T follicular helper cell (primary cell): Measurements from ENCODE around the gene DNAH1.
"Not testable (repeated sequence)": the region's sequence is repeated elsewhere in the genome, so short reads cannot be mapped to it uniquely, and the experiment has no call there.

Experiments
- DNase-seq: peaks from one replicate; pipeline ENCODE4 v3.0.0-alpha.2; 2020; ENCODE audit warnings: low read depth

The DNAH1 gene

DNA sequence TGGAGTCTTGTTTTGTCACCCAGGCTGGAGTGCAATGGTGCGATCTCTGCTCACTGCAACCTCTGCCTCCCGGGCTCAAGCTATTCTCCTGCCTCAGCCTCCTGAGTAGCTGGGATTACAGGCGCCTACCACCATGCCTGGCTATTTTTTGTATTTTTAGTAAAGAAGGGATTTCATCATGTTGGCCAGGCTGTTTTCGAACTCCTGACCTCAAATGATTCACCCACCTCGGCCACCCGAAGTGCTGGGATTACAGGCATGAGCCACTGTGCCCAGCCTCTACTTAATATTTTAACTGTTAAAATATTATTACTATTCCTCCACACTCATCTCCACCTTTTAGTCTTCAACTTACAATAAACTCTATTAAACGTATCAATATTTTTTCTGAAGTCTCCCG is 22.0 kb downstream of the DNAH1 start:
- not testable (repeated sequence) for DNase-seq

DNA sequence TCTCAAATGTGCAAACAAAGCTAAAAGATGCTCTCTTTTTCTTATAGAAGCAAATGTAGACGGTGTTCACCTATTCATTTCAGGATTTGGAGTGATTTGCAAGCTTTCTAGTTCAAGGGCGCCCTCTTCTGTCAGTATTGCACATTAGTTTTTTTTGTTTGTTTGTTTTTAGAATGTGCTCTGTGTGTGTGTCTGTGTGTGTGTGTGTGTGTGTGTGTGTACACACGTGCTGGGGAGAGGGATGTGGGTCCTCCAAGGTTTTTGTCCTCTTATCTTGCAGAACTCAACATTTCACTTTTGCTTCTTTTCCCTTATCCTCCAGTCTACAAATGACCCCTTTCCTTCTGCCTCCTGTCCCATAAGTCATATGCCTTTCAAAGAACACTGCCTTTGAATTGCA is 23.5 kb downstream of the DNAH1 start:
- DNase-seq = peak; percentile 31

DNA sequence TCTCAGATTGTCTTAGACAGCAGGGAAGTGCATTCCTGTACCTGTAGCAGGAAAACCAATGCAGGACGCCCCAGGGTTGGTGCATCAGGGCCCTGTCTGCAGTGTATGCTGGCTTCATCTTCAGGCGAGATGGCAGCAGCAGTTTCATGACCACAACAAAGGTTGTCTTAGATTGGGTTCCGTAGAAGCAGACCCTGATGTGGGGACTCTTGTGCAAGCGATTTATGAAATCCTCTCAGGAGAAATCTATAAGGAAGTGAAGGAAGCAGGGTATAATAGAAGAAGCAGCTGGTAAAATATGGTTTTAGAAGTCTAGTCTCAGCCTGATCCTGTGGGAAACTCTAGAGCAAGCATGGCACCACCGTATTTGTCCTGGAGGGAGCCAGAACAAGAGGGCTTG is 25.0 kb downstream of the DNAH1 start:
- DNase-seq = no peak

DNA sequence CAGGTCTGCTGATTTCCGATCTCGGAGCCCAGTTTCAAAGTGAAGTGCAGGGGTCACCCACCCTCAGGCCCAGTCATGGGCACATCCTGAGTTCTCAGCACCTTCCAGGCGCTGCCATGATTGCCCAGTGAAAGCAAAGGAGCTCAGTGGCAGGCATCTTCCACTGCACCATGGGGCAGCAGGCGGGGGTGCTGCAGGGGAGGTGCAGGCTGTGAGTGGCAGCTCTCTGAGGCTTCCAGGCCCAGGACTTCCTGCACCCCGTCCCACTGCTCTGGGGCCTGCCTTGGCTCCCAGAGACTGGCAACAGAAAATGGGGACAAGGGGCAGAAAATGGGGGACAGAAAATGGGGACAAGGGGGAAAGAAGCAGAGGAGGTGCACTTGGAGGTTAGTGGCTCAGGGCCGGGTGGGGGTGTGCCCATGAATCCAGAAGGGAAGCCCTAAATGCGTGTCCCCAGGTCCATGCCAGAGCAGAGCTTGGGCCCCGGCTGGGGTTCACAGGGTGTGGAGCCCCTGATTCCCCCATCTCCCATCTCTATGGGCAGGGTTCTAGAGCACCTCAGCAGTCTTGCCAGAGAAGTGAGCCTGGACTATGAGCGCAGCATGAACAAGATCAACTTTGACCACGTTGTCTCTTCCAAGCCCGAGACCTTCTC is 28.0 kb downstream of the DNAH1 start:
- DNase-seq = no peak

DNA sequence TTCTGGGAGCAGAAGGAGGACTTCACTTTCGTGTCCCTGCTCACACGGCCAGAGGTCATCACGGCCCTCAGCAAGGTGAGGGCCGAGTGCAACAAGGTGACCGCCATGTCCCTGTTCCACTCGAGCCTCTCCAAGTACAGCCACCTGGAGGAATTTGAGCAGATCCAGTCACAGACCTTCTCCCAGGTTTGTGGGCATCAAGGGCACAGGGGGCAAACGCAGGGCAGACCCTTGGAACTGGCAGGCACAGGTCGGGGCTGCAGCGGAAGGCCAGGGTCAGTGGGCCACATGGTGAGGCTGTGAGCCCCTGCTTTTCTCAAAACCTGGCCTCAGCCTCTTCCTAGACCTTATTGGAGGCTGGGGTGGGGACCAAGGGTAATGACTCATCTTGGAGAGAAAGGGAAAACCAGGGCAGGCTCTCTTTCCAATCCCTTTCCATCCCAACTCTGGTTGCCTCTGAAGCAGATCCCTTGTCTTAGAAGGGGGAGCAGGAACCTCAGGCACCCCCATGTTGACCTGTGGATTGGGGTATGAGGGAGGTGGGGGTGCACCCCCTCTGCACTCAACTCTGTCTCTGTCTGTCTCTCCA is 29.5 kb downstream of the DNAH1 start:
- DNase-seq = no peak

DNA sequence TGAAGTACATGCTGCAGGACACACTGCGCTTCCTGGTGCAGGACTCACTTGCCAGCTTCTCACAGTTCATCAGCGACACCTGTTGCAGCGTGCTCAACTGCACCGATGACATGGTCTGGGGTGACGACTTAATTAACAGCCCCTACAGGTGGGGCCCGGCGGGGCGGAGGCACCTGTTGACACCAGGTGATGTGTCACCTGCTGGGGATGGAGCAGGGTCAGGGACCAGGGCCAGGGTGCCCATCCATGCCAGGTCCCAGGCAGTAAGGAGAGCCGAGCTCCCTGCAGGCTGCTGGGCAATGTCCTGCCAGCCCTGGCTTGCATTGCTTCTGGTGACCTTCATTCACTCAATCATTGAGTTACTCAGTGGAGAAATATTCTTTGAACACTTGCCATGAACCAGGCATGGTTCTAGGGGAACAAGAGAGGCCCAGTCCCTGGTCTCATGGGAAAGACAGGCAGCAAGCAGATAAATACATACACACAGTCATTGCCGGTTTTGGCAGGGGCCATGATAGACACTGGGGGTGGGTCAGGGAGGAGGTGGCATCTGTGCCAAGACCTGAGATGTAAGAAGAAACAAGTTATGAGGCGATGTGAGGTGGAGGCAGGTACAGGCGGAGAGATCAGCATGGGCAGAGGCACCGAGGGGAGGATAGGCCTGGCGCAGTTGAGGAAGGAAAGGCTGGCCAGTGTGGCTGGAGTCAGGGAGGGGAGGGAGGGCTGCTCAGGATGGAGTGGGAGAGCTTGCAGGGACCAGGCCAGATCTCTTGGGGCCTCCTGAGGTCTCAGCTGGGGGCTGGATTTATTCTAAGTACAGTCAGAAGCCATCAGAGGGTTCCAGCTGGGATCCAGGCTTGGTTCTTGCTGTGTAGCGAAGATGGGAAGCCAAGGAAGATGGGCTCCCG is 30.8 kb downstream of the DNAH1 start:
- no peak for DNase-seq

DNA sequence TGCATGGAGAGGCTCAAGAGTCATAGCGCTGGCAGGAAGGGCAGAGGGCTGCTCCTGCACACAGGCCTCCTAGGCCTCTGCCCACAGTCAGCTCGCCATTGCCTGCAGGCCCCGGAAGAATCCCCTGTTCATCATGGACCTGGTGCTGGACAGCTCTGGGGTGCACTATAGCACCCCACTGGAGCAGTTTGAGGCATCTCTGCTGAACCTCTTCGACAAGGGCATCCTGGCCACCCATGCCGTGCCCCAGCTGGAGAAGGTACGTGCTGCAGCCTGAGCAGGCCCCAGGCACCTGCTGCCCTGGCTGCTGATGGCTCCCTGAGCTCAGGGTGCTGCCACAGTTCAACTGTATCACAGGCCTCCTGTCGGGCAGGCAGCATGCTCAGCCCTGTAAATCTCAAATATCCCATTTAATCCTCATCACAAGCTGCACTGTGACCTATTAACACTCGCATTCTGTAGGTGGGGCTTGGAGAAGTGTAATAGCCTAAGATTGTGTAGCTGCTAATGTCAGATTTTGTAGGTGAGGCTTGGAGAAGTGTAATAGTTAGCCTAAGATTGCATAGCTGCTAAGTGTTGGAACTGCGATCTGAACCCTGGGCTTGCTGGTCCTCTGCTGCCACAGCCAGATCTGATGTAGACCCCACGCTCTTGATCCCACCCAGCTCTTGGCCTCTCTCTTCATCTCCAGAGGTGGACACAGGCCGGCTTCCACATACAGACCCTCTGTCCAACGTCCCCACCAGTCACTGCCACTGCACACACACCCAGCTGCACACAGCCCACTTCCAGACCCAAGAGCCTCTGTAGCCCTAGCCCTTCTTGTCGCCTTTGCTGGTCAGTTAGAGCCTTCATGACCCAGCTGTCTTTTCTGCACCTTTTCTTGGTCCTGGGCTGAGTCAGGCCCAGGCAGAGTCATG is 31.9 kb downstream of the DNAH1 start:
- no peak for DNase-seq

DNA sequence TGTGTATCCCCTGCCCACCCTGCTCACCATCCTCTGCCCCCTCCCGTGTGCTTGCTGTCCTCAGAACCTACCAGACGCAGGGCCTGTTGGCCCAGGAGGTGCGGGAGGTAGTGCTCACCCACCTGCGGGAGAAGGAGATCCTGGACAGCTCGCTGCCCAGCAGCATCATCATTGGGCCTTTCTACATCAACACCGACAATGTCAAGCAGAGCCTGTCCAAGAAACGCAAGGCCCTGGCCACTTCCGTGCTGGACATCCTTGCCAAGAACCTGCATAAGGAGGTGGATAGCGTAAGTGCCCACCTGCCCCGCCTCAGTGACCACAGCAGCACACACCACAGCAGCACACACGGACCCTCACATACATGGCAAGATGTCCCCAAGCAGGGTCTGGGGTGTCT is 33.0 kb downstream of the DNAH1 start:
- no peak for DNase-seq

DNA sequence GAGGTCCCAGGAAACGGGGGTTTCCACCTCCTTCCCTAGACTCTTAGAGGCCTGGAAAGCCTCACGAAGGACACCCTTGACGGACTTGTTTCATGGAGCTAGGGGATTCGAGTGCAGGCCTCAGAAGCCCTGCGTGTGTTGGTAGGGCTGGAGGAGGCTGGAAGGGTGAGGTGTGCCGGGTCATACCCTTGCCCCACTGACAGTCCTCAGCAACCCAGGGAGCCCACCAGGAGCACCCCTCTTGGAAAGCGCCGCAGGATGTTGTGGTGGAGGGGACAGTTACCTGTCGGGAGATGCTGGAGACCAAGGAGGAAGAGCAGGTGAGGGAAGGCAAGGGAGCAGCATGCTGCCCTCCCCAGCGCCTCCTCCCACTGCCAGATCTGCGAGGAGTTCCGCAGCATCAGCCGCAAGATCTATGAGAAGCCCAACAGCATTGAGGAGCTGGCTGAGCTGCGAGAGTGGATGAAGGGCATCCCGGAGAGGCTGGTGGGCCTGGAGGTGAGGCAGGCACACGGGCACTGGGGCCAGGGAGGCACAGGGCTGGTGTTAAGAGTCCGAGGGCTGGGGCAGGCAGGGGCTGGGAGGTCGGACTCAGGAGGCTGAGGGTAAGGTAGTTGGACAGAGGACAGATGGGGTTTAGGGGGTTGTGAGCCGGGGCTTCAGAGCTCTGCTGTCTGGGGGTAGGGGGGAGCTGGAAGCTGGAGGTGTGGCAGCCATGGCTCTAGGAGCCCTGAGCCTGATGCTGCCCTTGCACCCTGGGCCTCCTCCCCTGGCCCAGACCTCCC is 33.7 kb downstream of the DNAH1 start:
- DNase-seq = no peak

DNA sequence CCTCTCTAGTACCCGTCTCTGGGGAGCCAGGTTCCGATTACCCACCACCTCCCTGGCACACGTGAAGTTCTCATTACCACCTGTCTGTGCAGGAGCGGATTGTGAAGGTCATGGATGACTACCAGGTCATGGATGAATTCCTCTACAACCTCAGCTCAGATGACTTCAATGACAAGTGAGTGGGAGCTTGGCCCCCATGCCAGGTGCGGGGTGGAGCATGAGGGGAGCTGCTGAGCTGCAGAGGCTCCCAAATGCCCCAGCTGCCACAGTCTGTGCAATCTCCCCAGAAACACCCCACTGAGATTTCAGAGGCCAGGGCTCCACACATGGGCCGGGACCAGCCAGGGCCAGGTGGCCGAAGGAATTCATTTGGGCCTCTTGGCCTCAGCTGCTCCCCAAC is 34.3 kb downstream of the DNAH1 start:
- no peak for DNase-seq

DNA sequence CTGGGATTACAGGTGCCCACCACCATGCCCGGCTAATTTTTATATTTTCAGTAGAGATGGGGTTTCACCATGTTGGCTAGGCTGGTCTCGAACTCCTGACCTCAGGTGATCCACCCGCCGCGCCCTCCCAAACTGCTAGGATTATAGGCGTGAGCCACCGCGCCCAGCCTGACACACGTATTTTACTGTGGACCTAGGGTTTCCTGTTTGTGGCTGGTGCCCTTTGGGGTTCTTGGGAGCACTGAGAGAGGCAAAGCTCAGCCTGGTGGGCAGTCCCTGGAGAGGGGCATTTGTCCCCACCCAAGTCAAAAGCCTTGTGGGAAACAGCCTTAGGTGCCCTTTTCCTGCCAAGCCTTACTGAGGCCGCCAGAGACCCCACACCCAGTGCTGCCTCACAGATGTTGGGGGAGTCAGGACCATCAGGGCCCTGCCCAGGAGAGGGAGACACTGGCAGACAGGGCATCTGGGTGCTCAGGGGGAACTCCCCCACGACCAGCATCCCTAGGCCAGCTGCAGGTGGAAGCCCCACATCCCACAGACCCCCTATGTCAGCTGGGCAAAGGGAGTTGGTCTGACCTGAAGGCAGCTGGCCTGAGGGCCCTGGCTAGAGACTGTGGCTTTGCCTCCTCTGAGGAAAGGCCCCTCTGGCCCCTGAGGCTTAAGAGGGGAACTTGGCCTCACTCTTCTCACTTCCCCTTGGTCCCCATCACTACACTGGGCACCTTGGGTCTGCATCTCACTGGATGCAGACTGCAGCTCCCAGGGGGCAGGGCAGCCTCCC is 35.1 kb downstream of the DNAH1 start:
- DNase-seq = no peak

DNA sequence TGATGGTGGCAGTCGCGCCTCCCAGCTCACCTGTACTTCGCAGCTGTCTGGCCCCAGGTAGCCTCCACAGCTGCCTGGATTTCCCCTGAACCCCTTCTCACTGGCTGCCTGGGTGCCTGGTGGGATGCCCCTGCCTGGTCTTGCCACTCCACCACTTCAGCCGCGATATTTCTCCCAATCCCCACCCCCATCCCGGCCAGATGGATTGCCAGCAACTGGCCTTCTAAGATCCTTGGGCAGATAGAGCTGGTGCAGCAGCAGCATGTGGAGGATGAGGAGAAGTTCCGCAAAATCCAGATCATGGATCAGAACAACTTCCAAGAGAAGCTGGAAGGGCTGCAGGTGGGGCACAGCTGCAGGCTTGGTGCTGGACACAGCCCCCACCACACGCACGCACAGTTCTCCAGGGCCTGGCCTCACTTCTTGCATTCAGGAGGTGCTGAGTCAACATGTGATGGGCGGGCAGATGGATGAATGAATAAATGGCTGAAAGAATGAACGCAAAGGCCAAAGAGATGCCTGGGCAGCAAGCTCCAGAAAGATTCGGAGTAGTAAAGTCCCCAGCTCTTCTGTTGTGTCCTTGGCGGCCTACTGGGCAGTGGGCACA is 35.7 kb downstream of the DNAH1 start:
- DNase-seq = no peak

DNA sequence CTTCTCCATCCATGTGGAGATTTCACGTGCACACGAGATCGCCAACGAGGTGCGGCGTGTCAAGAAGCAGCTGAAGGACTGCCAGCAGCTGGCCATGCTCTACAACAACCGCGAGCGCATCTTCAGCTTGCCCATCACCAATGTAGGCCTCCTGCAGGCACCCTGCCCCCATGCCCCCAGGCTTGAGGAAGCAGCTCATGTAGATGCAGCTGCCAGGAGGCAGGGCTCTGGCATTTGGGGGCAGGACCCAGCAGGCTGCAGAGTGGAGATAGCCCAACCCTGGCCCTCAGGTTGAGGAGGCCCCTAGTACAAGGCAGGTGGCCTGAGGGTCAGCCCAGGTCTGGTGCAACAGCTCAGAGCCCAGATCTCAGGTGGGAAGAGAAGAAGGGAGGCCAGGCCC is 36.4 kb downstream of the DNAH1 start:
- DNase-seq = no peak

DNA sequence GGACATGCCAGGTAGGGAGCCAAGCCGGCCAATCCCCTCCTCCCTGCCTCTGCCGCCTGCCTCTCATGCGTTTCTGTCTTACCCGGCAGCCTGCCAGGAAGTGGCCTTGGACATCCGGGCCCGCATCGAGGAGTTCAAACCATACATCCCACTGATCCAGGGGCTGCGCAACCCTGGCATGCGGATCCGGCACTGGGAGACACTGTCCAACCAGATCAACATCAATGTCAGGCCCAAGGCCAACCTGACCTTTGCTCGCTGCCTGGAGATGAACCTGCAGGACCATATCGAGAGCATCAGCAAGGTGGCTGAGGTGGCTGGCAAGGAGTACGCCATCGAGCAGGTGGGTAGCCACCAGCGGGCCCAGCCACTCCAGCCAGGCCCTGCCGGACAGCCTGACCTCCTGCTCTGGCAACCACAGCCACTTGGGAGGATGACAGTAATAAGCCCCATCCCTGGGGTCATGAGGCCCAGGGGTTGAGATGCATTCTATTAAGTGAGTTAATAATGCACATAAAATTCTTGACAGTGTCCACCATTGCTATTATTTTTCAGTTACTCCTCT is 37.3 kb downstream of the DNAH1 start:
- no peak for DNase-seq

DNA sequence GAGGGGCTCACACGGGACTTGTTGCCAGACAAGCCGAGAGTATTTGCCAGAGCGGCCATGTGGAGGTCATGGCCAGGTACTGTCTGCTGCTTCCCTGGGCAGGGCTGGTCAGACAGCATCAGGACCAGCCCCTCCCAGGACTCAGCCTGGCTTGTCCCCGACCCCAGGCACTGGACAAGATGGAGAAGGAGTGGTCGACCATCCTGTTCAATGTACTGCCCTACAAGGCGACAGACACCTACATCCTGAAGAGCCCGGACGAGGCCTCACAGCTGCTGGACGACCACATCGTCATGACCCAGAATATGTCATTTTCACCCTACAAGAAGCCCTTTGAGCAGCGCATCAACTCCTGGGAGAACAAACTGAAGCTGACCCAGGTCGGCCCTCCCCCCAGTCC is 38.6 kb downstream of the DNAH1 start:
- DNase-seq = no peak

DNA sequence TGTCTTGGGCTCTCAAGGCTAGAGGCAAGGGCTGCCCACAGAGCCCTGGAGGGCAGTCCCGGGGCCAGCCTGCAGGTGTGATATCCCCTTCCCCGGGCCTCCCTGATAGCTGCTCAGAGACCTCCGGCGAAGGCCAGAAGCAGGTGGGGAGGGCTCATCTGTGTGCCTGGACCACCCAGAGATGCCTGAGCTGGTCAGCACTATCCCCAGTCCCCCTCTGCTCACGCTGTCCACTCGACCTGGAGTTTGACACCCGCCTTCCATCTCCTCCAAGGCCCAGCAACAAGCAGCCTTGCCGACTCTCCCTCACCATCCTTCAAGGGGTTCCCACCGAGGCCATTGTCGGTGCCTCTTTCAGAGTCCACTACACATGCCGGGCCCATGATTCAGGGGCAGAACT is 39.4 kb downstream of the DNAH1 start:
- no peak for DNase-seq

DNA sequence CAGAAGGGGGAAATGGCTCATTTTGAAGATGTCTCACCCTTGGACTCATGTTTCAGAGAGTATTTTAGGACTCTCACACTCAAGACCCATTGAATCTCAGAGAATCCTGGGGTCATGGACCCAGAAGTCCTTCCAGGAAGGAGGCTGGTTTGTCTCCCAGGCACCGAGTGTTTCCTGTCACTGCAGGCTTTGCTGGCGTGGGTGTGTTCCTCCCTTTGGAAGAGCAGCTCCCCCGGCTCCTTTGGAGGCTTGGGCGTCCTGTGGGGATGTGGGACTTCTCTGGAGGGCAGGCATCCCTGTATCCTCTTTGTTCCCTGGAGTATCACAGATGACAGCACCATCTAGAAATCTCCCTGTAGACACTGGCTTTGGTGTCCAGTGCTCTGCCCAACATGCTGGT is 40.0 kb downstream of the DNAH1 start:
- no peak for DNase-seq

DNA sequence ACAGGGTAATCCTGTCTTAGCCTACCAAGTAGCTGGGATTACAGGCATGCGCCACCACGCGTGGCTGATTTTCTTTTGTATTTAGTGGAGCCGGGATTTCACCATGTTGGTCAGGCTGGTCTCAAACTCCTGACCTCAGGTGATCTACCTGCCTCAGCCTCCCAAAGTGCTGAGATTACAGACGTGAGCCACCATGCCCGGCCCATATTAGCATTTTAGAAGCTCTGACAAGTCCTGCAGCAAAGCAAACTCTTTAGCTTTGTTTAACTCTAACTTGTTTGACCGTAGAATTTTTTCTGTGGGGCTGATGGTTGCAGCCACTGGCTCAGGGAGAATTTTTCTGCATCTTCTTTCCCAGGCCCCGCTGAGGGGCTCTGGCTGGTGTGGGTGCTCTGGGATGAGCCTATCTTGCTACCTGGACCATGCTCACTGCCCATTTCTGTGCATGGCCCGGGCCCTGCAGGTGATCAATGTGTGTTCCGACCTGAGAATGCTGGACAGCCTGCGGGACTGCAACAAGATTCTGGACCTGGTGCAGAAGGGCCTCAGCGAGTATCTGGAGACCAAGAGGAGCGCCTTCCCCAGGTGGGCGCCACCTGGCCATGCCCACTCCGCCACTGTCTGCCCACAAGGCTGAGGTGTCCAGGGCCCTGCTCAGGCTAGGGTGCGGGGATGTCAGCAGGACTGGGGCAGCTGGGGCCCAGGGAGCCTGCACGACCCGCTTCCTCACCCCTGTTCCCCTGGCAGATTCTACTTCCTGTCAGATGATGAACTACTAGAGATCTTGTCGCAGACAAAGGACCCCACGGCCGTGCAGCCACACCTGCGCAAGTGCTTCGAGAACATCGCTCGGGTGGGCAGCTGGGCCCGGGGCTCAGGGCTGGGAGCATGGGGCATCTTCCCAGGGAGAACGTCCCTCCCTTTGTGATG is 41.3 kb downstream of the DNAH1 start:
- no peak for DNase-seq
